Activated naive CD8-positive, alpha-beta T cell treated with anti-CD3 and anti-CD28 coated beads, Interleukin-2, amount 50 U/mL, for 24 hours (primary cell): ENCODE measurements around the gene SS18.
A peak's percentile ranks its signal among the peaks of the same experiment; 100 is the strongest.
"Not testable (repeated sequence)": the region's sequence is repeated elsewhere in the genome, so short reads cannot be mapped to it uniquely, and the experiment has no call there.

Experiments used
- ATAC-seq: fragments of 150-1000 bp; cut with Tn5 transposase; one replicate; pipeline ENCODE4 v1.10.0; 2021
- DNase-seq: peaks from one replicate; pipeline ENCODE4 v3.0.0; 2021
- H3K27ac Mint-ChIP-seq: one replicate; pipeline ENCODE4 v1.8.0; 2021; ENCODE audit warnings: mild to moderate bottlenecking, mixed read lengths
- H3K27me3 Mint-ChIP-seq: one replicate; pipeline ENCODE4 v1.8.0; 2021; ENCODE audit warnings: mixed read lengths
- H3K36me3 Mint-ChIP-seq: one replicate; pipeline ENCODE4 v1.8.0; 2021; ENCODE audit warnings: low read depth, mixed read lengths
- H3K4me1 Mint-ChIP-seq: one replicate; pipeline ENCODE4 v1.8.0; 2021; ENCODE audit warnings: mixed read lengths
- H3K4me3 Mint-ChIP-seq: one replicate; pipeline ENCODE4 v1.8.0; 2021; ENCODE audit warnings: mild to moderate bottlenecking, moderate library complexity, mixed read lengths
- H3K9me3 Mint-ChIP-seq: one replicate; pipeline ENCODE4 v1.8.0; 2021; ENCODE audit warnings: mixed read lengths

The SS18 gene, protein sequence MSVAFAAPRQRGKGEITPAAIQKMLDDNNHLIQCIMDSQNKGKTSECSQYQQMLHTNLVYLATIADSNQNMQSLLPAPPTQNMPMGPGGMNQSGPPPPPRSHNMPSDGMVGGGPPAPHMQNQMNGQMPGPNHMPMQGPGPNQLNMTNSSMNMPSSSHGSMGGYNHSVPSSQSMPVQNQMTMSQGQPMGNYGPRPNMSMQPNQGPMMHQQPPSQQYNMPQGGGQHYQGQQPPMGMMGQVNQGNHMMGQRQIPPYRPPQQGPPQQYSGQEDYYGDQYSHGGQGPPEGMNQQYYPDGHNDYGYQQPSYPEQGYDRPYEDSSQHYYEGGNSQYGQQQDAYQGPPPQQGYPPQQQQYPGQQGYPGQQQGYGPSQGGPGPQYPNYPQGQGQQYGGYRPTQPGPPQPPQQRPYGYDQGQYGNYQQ

DNA sequence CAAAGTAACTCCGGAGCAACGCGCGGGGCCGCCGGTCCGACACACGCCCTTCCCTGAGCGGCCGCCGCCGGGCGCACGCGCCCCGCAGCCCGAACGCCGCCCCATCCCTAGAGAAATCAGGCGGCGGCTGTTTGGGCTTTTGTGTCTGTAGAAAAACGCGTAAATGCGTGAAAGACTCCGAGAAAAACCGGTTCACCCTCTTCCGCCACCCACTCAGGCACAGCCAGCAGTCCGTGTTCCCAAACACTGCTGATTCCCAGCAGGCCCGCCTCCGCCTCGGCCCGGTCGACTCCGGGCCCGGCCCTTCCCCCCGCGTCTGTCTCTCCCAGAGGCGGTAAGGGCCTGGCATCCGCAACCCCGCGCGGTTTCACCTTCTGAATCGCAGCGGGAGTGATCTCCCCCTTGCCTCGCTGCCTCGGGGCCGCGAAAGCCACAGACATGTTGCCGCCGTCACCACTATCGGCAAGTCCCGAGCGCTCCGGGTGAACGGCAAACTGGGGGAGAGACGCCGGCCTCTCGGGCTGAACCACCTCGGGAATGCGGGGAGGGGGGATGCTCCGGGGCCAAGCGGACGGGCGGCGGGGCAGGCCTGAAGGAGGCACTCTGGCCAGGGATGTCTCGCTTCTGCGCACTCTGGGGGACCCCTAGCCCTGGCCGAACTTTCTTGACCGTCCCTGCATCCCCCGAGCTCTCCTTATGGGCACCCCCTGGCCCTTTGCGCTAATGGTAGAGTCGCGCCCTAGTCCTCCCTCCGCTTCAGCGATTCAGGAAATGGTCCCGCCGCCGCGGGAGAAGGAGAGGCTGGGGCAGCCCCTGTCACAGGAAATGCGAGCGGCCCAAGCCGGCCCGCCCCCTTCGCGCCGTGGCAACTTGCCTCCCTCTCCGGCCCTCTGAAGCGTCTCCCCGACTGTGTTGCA, at the start of gene SS18:
TSS of gene SS18 (minus strand) at position 484 of the 917 bp plus-strand sequence. CDS start at position 440, 44 bp downstream.
- DNase-seq (peak; percentile 90), ATAC-seq (peak; percentile 89)
- peaks cover 17% of the 10 kb centered on the region for H3K36me3 Mint-ChIP-seq
- peak within 1 kb of the TSS; percentile 91 for H3K27ac Mint-ChIP-seq
- peak within 1 kb of the TSS; percentile 90 for H3K4me3 Mint-ChIP-seq
- H3K4me1 Mint-ChIP-seq, result peaks cover 36% of the 10 kb centered on the region
- H3K9me3 Mint-ChIP-seq, result no peaks in the 10 kb centered on the region
- no peaks in the 10 kb centered on the region for H3K27me3 Mint-ChIP-seq

DNA sequence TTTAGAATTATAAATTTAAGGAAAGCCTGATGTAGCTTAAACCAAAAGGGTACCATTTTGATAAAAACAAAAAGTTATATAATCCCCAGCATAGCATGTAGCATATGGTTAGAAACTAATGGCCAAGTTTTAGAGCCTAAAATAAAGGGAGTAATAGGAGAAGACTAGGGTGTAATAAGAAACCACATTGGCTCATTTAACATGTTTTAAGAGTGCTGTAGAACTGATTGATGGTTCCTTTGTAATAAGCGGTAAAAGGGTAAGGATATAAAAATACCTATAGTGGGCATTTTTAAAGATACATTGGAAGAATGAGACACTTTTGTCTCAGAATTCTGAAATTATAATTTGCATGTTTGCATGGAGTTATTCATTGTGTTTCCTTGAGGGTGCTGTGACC, 45.1 kb upstream of the SS18 start:
- DNase-seq, result no peak
- Mint-ChIP-seq H3K4me1 (peaks cover 1% of the 10 kb centered on the region), H3K36me3 (no peaks in the 10 kb centered on the region), H3K9me3 (no peaks in the 10 kb centered on the region), H3K27ac (no peak overlapping the region), H3K27me3 (no peaks in the 10 kb centered on the region), H3K4me3 (no peak overlapping the region)
- no peak for ATAC-seq

DNA sequence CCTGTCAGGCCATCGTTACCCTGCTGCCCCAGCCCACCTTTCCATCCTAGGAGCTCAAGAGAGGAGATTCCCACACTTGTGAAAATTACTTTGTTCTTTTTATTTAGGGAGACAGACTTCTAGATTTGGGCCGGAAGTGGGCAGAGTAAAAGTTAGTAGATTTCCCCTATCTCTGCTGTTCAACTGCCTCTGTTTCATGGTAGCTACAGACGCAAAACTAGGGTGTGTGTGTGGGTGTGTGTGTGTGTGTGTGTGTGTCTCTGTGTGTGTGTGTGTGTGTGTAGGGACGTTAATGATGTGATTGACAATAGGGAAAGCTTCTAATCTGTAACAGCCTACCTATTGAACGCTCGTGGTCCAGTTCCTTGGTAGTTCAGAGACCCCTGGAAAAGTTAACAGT, 43.7 kb upstream of the SS18 start:
- no peaks in the 10 kb centered on the region for H3K27me3 Mint-ChIP-seq
- no peak for DNase-seq
- no peaks in the 10 kb centered on the region for H3K9me3 Mint-ChIP-seq
- peak overlapping the region; percentile 75 for H3K4me3 Mint-ChIP-seq
- peak overlapping the region; percentile 81 for H3K27ac Mint-ChIP-seq
- ATAC-seq, result no peak
- no peaks in the 10 kb centered on the region for H3K36me3 Mint-ChIP-seq
- H3K4me1 Mint-ChIP-seq, result peaks cover 1% of the 10 kb centered on the region

DNA sequence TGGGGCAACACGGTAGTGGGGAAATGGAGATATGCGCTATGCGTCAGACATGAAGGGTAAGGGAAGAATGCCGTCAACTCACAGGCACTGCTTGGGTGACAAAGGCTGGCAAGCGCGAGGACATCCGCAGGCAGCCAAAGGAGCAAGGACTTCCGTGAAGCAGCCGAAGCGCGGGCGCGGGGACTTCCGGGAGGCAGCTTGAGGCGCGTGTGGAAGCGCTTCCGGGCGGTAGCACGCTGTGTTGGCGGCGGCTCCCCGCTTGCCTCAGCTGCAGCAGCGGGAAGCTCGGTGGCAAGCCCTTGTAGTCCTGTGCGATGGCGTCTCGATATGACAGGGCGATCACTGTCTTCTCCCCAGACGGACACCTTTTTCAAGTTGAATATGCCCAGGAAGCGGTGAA, 43.2 kb upstream of the SS18 start, which contains the start of gene PSMA8:
TSS of gene PSMA8 (plus strand) at position 218 of the 400 bp plus-strand sequence. CDS start at position 315, 97 bp downstream.
- DNase-seq (peak; percentile 41), ATAC-seq (peak; percentile 86)
- Mint-ChIP-seq H3K4me1 (peaks cover 1% of the 10 kb centered on the region), H3K9me3 (no peaks in the 10 kb centered on the region), H3K27me3 (no peaks in the 10 kb centered on the region), H3K4me3 (peak within 1 kb of the TSS; percentile 75), H3K36me3 (no peaks in the 10 kb centered on the region), H3K27ac (peak within 1 kb of the TSS; percentile 81)

DNA sequence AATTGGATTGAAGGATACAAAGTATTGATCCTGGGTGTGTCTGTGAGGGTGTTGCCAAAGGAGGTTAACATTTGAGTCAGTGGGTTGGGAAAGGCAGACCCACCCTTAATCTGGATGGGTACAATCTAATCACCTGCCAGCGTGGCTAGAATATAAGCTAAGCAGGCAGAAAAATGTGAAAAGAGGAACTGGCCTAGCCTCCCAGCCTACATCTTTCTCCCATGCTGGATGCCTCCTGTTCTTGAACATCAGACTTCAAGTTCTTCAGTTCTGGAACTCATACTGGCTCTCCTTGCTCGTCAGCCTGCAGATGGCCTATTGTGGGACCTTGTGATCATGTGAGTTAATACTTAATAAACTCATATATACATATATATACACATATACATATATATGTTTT, 37.8 kb upstream of the SS18 start:
- not testable (repeated sequence) for ATAC-seq, H3K4me3 Mint-ChIP-seq, H3K27ac Mint-ChIP-seq, DNase-seq, H3K27me3 Mint-ChIP-seq, H3K9me3 Mint-ChIP-seq, H3K36me3 Mint-ChIP-seq
- H3K4me1 Mint-ChIP-seq, result peaks cover 11% of the 10 kb centered on the region

DNA sequence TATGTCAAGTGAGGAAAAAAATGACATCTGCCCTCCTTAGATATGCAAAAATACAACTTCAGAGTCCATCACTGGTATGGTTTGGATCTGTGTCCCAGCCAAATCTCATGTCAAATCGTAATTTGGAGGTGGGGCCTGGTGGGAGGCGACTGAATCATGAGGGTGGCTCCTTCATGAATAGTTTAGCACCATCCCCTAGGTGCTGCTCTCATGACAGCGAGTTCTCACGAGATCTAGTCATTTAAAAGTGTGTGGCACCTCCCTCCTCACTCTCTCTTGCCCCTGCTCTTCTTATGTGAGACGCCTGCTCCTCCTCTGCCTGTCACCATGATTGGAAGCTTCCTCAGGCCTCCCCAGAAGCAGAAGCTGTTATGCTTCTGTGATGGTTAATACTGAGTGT, 37.4 kb upstream of the SS18 start:
- Mint-ChIP-seq H3K27me3 (no peaks in the 10 kb centered on the region), H3K4me1 (peaks cover 11% of the 10 kb centered on the region), H3K4me3 (no peak overlapping the region), H3K27ac (no peak overlapping the region), H3K36me3 (peaks cover 1% of the 10 kb centered on the region), H3K9me3 (peaks cover 12% of the 10 kb centered on the region)
- DNase-seq (no peak), ATAC-seq (no peak)

DNA sequence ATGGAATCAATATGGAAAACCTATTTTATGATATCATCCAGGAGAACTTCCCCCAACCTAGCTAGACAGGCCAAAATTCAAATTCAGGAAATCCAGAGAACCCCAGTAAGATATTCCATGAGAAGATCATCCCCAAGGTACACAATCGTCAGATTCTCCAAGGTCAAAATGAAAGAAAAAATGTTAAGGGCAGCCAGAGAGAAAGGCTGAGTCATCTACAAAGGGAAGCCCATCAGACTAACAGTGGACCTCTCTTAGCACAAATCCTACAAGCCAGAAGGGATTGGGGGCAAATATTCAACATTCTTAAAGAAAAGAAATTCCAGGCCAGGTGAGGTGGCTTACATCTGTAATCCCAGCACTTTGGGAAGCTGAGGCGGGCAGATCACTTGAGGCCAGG, 31.6 kb upstream of the SS18 start:
- not testable (repeated sequence) for H3K4me3 Mint-ChIP-seq, H3K27me3 Mint-ChIP-seq, H3K36me3 Mint-ChIP-seq, DNase-seq, H3K27ac Mint-ChIP-seq, ATAC-seq
- H3K9me3 Mint-ChIP-seq, result peaks cover 15% of the 10 kb centered on the region
- H3K4me1 Mint-ChIP-seq, result peaks cover 11% of the 10 kb centered on the region

DNA sequence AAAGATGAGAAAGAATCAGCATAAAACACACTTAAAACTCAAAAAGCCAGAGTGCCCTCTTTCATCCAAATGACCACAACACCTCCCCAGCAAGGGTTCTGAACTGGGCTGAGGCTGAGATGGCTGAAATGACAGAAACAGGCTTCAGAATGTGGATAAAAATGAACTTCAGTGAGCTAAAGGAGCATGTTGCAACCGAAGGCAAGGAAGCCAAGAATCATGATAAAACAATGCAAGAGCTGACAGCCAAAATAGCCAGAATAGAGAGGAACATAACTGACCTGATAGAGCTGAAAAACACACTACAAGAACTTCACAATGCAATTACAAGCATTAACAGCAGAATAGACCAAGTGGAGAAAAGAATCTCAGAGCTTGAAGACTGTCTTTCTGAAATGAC, 31.1 kb upstream of the SS18 start:
- ATAC-seq (no peak), DNase-seq (no peak)
- Mint-ChIP-seq H3K4me1 (peaks cover 10% of the 10 kb centered on the region), H3K4me3 (no peak overlapping the region), H3K36me3 (peaks cover 1% of the 10 kb centered on the region), H3K27me3 (peaks cover 5% of the 10 kb centered on the region), H3K9me3 (peaks cover 15% of the 10 kb centered on the region), H3K27ac (no peak overlapping the region)

DNA sequence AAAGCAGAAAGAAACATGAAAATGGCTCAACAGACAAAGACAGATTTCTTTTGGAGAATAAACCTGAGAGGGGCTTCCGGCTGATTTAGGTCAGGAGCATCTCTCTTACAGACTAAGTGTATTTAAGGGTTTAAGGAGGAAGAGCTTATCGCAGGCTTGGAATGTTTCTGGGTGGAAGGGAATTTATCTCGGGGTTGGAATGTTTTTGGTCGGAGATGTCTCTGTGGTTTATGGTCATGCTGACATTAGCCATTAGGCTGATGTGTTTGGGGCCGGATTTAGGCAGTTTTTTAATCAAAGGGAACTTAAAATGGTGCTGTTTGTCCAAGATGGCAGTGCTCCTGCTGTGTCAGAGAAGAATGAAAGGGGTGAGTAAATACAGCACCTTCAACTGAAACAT, 28.8 kb upstream of the SS18 start:
- Mint-ChIP-seq H3K27me3 (peaks cover 8% of the 10 kb centered on the region), H3K36me3 (peaks cover 1% of the 10 kb centered on the region), H3K4me3 (no peak overlapping the region), H3K27ac (no peak overlapping the region), H3K9me3 (peaks cover 15% of the 10 kb centered on the region), H3K4me1 (no peaks in the 10 kb centered on the region)
- DNase-seq, result no peak
- ATAC-seq, result no peak

DNA sequence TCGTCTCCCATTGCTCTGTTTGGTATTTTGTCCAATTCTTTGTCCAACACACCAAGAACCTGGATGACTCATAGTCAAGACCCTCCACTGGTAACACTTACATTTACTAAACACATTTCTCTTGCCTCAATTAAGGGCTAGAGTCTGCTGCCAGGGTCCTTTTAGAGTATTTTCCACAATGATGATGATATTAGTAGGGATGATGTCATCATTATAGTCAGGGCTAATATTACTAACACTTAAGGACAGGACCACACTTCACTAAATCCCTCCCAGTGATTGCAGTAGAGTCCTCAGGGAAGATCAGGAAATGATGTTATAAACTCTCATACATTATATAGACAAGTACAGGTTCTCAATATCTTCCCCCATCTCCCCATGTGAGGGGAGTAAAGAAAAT, 13.6 kb upstream of the SS18 start:
- no peaks in the 10 kb centered on the region for H3K27me3 Mint-ChIP-seq
- DNase-seq (no peak), ATAC-seq (no peak)
- H3K4me1 Mint-ChIP-seq, result no peaks in the 10 kb centered on the region
- H3K4me3 Mint-ChIP-seq, result no peak overlapping the region
- H3K27ac Mint-ChIP-seq, result no peak overlapping the region
- no peaks in the 10 kb centered on the region for H3K9me3 Mint-ChIP-seq
- H3K36me3 Mint-ChIP-seq, result no peaks in the 10 kb centered on the region

DNA sequence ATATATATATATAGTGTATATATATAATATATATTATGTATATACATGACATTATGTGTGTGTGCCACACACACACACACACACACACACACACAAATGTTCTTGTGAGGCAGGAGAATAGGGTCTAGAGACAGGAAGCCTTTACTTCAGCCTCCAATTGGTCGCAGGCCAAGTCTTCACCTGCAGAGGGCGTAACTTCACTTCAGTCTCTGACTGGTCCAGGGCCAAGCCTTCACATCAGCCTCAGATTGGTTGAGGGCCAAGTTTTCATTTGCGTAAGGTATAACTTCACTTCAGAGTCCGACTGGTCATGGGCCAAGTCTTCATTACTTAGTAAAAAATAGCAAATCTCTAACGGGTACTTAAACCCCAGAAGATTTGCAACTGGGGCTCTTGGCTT, 13.2 kb upstream of the SS18 start:
- ATAC-seq (no peak), DNase-seq (peak; percentile 38)

DNA sequence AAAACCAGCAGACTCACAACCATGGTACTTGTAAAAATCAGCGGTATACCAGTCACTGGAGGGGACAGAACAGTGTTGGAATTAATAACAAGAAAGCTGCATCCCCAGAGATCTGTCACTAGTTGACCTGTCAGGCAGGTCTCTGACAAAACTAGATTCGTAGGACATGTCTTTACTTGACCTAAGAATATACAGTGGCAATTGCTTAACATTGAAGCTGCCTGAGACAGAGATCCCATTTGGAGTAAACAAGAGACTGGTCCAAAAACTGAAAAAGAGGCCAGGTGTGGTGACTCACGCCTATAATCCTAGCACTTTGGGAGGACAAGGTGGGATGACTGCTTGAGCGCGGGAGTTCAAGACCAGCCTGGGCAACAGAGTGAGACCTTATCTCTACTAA, 7.2 kb upstream of the SS18 start:
- H3K4me3 Mint-ChIP-seq, result no peak overlapping the region
- H3K36me3 Mint-ChIP-seq, result no peaks in the 10 kb centered on the region
- no peak overlapping the region for H3K27ac Mint-ChIP-seq
- no peaks in the 10 kb centered on the region for H3K4me1 Mint-ChIP-seq
- DNase-seq (no peak), ATAC-seq (no peak)
- no peaks in the 10 kb centered on the region for H3K9me3 Mint-ChIP-seq
- H3K27me3 Mint-ChIP-seq, result peaks cover 1% of the 10 kb centered on the region

More for the DNA sequence above, 13.2 kb upstream of the SS18 start:
- Mint-ChIP-seq H3K36me3 (no peaks in the 10 kb centered on the region), H3K4me1 (no peaks in the 10 kb centered on the region), H3K4me3 (no peak overlapping the region), H3K27me3 (peaks cover 1% of the 10 kb centered on the region), H3K9me3 (no peaks in the 10 kb centered on the region), H3K27ac (no peak overlapping the region)

DNA sequence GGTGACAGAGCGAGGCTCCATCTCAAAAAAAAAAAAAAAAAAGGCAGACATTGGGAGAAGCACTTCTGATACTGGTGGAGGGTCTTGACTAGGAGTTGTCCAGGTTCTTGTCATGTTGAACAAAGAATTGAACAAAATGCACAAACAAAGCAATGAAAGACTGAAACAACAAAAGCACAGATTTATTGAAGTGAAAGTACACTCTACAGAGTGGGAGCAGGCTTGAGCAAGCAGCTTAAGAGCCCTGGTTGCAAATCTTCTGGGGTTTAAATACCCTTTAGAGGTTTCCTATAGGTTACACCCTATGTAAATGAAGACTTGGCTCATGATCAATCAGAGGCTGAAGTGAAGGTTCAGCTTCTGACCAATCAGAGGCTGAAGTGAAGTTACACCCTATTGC, 6.4 kb upstream of the SS18 start:
- DNase-seq (no peak), ATAC-seq (no peak)
- H3K9me3 Mint-ChIP-seq, result no peaks in the 10 kb centered on the region
- peaks cover 1% of the 10 kb centered on the region for H3K27me3 Mint-ChIP-seq
- no peaks in the 10 kb centered on the region for H3K36me3 Mint-ChIP-seq
- H3K4me1 Mint-ChIP-seq, result peaks cover 2% of the 10 kb centered on the region
- no peak overlapping the region for H3K27ac Mint-ChIP-seq
- H3K4me3 Mint-ChIP-seq, result no peak overlapping the region

DNA sequence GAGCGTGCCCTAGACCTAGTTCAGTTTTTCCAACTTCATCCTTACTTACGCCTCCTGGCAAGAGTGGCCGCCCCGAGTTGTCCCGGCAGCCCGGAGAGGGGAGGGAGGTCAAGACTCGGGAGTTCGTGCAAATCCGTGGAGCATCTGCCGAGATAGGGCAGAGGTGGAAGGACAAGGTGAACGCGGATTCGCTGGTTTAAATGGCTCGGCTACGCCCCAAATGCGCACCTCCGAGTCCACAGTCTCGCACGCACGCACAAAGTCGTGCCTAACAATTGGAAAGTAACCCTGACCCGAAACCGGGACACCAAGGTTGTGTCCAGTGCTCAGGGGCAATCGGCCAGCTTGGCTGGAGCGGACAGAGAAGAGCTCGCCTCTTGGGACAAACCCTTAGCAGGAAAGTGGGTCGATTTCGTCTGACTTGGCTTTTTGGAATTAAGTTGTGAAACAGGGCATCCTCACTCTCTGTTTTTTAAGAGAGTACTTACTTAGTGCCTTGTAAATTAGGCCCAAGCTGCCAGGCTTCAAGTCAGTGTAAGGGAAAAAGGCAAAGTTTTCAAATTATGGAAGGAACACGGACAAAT, 726 bp upstream of the SS18 start:
- Mint-ChIP-seq H3K9me3 (no peaks in the 10 kb centered on the region), H3K27me3 (no peaks in the 10 kb centered on the region)

More for the DNA sequence above, 726 bp upstream of the SS18 start:
- H3K4me1 Mint-ChIP-seq, result peaks cover 36% of the 10 kb centered on the region
- H3K36me3 Mint-ChIP-seq, result peaks cover 12% of the 10 kb centered on the region
- ATAC-seq, result peak; percentile 59
- H3K27ac Mint-ChIP-seq, result peak overlapping the region; percentile 91
- no peak for DNase-seq
- H3K4me3 Mint-ChIP-seq, result peak overlapping the region; percentile 90
